ENCODE results near the gene SPRED2.

DNA sequence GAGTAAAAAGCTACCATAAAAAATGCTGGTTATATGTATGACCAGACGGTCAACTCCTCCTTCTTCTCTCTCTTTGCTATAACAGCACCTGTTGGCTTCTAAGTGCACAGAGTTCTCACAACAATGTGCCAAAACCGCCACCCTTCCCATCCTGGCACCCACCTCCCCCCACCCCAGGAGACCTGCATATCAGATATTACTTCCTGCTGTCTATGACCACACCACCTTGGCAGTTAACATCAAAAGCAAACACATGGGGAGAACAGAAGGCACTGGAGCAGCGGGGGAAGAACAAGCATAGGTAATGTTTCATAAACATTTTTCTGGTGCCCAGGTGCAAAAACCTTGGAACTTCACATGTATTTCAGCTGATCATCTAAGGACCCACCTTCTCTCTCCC lies 15.5 kb downstream of the SPRED2 start:
- TF ChIP-seq POLR2AphosphoS5 (IDR thresholded peaks at IDR 0.05; ENCODE audit: borderline replicate concordance, low read depth, low read length): no peak
- no peak for TF ChIP-seq EZH2 (IDR thresholded peaks at IDR 0.05)
- no peak for TF ChIP-seq FOXP2 (optimal IDR thresholded peaks at IDR 0.05; ENCODE audit: control extremely low read depth, extremely low read length, insufficient read depth)
